OCI-LY7 (cell line): ENCODE results near the gene UMPS.

Experiments
- CTCF ChIP-seq: fragments of 200-600 bp; sonication (generic); conservative IDR thresholded peaks from 2 replicates; pipeline ENCODE4 v1.5.1; 2014; ENCODE audit warnings: mild to moderate bottlenecking, antibody characterized with exemption, low read length, moderate library complexity, mixed read lengths
- EZH2phosphoT487 ChIP-seq: fragments of 200-600 bp; sonication (generic); IDR thresholded peaks from 2 replicates; pipeline ENCODE4 v1.6.1; 2018; ENCODE audit warnings: low read depth, borderline replicate concordance, mild to moderate bottlenecking, mixed run types, antibody characterized with exemption, low read length, moderate library complexity, mixed read lengths

DNA sequence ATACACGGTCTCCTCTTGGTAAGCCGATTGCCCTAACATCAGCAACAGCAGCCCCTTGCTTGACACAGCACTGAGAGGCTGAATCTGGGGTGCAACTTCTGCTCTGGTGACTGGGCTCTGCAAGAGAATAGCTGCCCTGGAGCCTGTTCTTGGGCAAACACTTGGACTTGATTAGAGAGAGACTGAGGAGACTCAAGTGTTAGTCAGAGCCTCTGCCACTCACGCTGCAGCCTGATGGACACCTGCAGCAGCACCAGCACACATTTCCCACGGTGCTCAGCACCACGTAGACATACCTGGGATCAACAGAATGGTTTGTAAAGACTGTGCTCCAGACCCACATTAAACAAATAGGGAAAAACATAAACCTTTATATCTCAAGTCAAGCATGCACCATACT lies 35.8 kb upstream of the UMPS start:
- no peak for TF ChIP-seq CTCF
- TF ChIP-seq EZH2phosphoT487: no peak
